Smooth muscle cell (in vitro differentiated cells): ENCODE data around the gene PFKFB3. TPM values are rescaled to one million over a fixed set of nuclear protein-coding genes. Genes with fewer than 3 reads are reported as not detected.

Experiments used
- DNase-seq: peaks from one replicate; lab custom pipeline; 2025; ENCODE audit not compliant: unreplicated experiment; lab: John Stamatoyannopoulos, UW
- H2AFZ ChIP-seq: fragments of 200-600 bp; sonication (generic); 2 replicates; pipeline ENCODE4 v1.6.0; 2016; ENCODE audit warnings: antibody characterized with exemption, low read depth, mild to moderate bottlenecking
- H3F3A ChIP-seq: fragments of 200-600 bp; sonication (generic); 2 replicates; pipeline ENCODE4 v1.6.0; 2017; ENCODE audit warnings: antibody characterized with exemption, low read depth
- H3K27ac ChIP-seq: fragments of 200-600 bp; sonication (generic); 2 replicates; pipeline ENCODE4 v1.5.1; 2016; ENCODE audit warnings: low read depth, mild to moderate bottlenecking
- H3K27me3 ChIP-seq: fragments of 200-600 bp; sonication (generic); 2 replicates; pipeline ENCODE4 v1.6.1; 2016; ENCODE audit warnings: low read depth, mild to moderate bottlenecking
- H3K36me3 ChIP-seq: fragments of 200-600 bp; sonication (generic); 2 replicates; pipeline ENCODE4 v1.5.1; 2016; ENCODE audit warnings: low read depth
- H3K4me1 ChIP-seq: fragments of 200-600 bp; sonication (generic); 2 replicates; pipeline ENCODE4 v1.5.1; 2016; ENCODE audit warnings: low read depth
- H3K4me2 ChIP-seq: fragments of 200-600 bp; sonication (generic); 2 replicates; pipeline ENCODE4 v1.6.0; 2016; ENCODE audit warnings: mild to moderate bottlenecking
- H3K4me3 ChIP-seq: fragments of 200-600 bp; sonication (generic); 2 replicates; pipeline ENCODE4 v1.5.1; 2016; ENCODE audit warnings: mild to moderate bottlenecking
- H3K79me2 ChIP-seq: fragments of 200-600 bp; sonication (generic); 2 replicates; pipeline ENCODE4 v1.6.0; 2016; ENCODE audit warnings: low read depth, mild to moderate bottlenecking
- H3K9ac ChIP-seq: fragments of 200-600 bp; sonication (generic); 2 replicates; pipeline ENCODE4 v1.6.0; 2016; ENCODE audit warnings: low read depth
- H3K9me3 ChIP-seq: fragments of 200-600 bp; sonication (generic); replicated peaks from 2 replicates; pipeline ENCODE4 v1.5.1; 2016; ENCODE audit warnings: low read depth
- H4K20me1 ChIP-seq: fragments of 200-600 bp; sonication (generic); 2 replicates; pipeline ENCODE4 v1.6.0; 2016; ENCODE audit warnings: low read depth
- WGBS: methylation state at CpG from one replicate; pipeline ENCODE4 v1.1.7; 2016; ENCODE audit warnings: low lambda C conversion rate; 5-methylcytosine and 5-hydroxymethylcytosine counted together
- polyA plus RNA-seq: library from polyadenylated mRNA; unstranded; fragments of >200 nt; fragmentation: Nextera tagmentation; extraction: Ambion mirVana; gene quantifications from 2 replicates; pipeline ENCODE4 v1.2.1, GENCODE V29; 2016
- total RNA-seq: library from RNA; depleted of rRNA; stranded (reverse); fragments of >200 nt; gene quantifications from 2 replicates; pipeline ENCODE4 v1.2.3, GENCODE V29; 2014
- TF ChIP-seq, protein P1 (sequence below): fragments of 200-600 bp; sonication (generic); IDR thresholded peaks from 2 replicates; pipeline ENCODE4 v1.5.1; 2017; ENCODE audit warnings: borderline replicate concordance, mild to moderate bottlenecking, antibody characterized with exemption; ENCODE audit not compliant: insufficient read depth, poor library complexity, severe bottlenecking

PFKFB3 gene
- total and polyA plus RNA-seq, 2 experiments from 2014 or later: 61.3 to 68.3 TPM

DNA sequence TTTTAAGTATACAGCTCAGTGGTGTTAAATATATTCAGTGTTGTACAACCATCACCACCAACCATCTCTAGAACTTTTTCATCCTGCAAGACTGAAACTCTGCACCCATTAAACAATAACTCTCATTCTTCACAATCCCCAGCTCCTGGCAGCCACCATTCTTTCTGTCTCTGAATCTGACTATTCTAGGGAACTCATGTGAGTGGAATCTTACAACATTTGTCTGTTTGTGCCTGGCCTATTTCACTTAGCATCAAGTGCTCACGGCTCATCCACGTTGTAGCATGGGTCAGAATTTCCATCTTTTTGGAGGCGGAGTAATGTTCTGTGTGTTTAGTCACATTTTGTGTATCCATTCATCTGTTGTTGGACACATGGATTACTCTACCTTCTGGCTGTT lies 40.8 kb upstream of the PFKFB3 start:
- no peak for DNase-seq
- 30% methylated on average over 3 of the region's 3 CpGs for WGBS

DNA sequence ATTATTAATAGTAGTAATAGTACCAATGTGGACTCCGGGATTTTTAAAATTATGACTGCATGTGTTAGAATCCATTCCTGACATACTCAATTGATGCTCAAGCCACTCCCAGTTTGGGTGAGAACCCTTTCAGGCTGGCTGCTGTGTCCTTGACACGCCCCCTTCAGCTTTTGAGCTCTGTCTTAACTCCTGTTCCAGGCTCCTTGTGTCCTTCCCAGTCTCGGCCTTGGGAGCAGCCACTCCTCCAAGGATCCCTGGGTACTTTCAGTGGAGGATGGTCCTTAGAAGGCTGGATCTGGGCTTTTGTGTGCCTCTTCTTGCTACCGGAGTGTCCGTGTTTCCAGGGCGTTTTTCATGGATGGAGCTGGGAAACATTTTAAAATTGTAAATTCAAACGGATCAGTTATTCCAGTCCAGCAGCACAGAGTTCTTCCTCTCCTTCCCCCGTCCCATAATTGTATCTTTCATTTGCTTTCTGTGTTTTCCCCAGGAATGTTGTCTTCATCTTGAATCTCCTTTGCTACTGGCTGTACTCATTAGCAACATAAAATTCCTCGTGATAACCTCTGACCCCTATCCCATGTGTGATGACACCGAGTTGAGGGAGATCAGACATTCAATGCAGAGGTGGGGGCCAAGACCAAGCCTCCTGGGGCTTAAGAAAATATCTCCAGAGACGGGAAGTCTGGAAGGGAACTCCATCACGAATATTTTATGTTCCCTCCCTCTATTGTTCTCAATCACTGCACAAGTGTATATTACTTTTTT lies 40.0 kb upstream of the PFKFB3 start:
- Histone ChIP-seq H2AFZ (no peak overlapping the region), H3K4me3 (peak overlapping the region; percentile 46), H3K9ac (no peak overlapping the region), H3F3A (peaks cover 28% of the 10 kb centered on the region), H3K79me2 (peaks cover 64% of the 10 kb centered on the region), H3K4me2 (peak overlapping the region; percentile 64), H4K20me1 (peaks cover 1% of the 10 kb centered on the region), H3K4me1 (peaks cover 19% of the 10 kb centered on the region), H3K27me3 (no peaks in the 10 kb centered on the region), H3K9me3 (no peaks in the 10 kb centered on the region), H3K27ac (peak overlapping the region; percentile 56), H3K36me3 (no peaks in the 10 kb centered on the region)
- DNase-seq: no peak
- TF ChIP-seq, protein P1, sequence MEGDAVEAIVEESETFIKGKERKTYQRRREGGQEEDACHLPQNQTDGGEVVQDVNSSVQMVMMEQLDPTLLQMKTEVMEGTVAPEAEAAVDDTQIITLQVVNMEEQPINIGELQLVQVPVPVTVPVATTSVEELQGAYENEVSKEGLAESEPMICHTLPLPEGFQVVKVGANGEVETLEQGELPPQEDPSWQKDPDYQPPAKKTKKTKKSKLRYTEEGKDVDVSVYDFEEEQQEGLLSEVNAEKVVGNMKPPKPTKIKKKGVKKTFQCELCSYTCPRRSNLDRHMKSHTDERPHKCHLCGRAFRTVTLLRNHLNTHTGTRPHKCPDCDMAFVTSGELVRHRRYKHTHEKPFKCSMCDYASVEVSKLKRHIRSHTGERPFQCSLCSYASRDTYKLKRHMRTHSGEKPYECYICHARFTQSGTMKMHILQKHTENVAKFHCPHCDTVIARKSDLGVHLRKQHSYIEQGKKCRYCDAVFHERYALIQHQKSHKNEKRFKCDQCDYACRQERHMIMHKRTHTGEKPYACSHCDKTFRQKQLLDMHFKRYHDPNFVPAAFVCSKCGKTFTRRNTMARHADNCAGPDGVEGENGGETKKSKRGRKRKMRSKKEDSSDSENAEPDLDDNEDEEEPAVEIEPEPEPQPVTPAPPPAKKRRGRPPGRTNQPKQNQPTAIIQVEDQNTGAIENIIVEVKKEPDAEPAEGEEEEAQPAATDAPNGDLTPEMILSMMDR: no peak
- 50% methylated on average over 12 of the region's 12 CpGs for WGBS

More for the DNA sequence above, 40.8 kb upstream of the PFKFB3 start:
- Histone ChIP-seq H3K79me2 (peaks cover 58% of the 10 kb centered on the region), H3K27me3 (no peaks in the 10 kb centered on the region), H3K9ac (no peak overlapping the region), H2AFZ (no peak overlapping the region), H3K4me3 (no peak overlapping the region), H3K4me2 (peak overlapping the region; percentile 64), H3F3A (peaks cover 28% of the 10 kb centered on the region), H3K27ac (peak overlapping the region; percentile 56), H4K20me1 (no peaks in the 10 kb centered on the region), H3K4me1 (peaks cover 16% of the 10 kb centered on the region), H3K9me3 (no peaks in the 10 kb centered on the region), H3K36me3 (no peaks in the 10 kb centered on the region)
- TF ChIP-seq, protein P1: no peak

DNA sequence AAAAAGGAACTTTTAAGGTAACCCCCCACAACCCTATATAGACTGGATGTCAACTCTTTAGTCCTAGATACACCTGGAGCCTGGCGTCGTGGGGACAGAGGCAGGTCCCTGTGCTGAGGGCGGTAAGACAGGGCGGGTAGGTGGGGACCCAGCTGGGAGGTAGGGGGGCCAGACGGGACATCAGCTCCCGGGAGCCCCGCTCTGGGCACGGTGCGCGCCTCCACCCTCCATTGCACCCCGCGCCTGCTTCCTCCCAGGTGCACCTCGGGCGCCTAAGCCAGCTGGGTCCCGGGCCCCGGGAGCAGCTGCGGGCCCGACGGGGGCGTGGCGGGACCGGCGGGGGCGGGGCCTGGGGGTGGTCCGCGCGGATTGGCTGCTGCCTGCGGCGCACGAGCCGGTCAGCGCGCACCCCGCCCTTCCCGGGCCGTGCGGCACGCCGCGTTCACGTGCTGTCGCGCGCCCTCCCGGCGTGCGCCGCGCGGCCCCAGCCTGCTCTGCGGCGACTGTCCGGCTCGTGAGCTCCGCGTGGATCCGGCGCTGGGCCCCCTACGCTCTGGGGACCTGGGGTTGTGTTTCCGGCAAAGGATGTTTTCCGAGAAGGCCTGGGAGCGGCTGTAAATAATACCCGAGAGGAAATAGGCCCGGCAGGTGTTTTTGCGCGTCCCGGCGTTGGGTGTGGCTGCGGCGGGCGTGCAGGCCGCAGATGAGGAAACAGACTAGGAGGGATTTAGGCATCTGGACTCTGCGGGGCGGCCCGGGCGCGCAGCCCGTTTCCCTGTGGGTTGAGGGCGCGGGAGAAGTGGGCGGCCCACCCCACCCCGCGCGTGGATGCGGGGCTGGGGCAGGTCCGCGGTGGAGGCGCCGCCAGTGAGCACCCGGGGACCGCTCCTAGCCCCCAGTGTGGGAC lies 39.1 kb upstream of the PFKFB3 start:
- peak; percentile 8 for DNase-seq
- H3K27ac ChIP-seq: peak overlapping the region; percentile 56
- H4K20me1 ChIP-seq: peaks cover 10% of the 10 kb centered on the region
- H3K4me1 ChIP-seq: peaks cover 25% of the 10 kb centered on the region
- WGBS: 44% methylated on average over 62 of the region's 91 CpGs
- H2AFZ ChIP-seq: no peak overlapping the region
- peak overlapping the region; percentile 35 for H3K9ac ChIP-seq
- H3K36me3 ChIP-seq: no peaks in the 10 kb centered on the region
- H3K27me3 ChIP-seq: no peaks in the 10 kb centered on the region
- peak overlapping the region; percentile 46 for H3K4me3 ChIP-seq
- peak overlapping the region; percentile 83 for H3K4me2 ChIP-seq
- TF ChIP-seq, protein P1: no peak
- peaks cover 28% of the 10 kb centered on the region for H3F3A ChIP-seq
- H3K9me3 ChIP-seq: no peaks in the 10 kb centered on the region
- peaks cover 68% of the 10 kb centered on the region for H3K79me2 ChIP-seq
